ENCODE results near the gene PDE6D.

PDE6D gene

GRCh38 chr2:231780909-231781797 lies at the start of gene PDE6D:
PDE6D (minus strand) TSS chr2:231781282; CDS start chr2:231781114, 168 bp downstream.
- peak; percentile 100 for DNase-seq

GRCh38 chr2:231821908-231822307 lies 40.8 kb upstream of the PDE6D start:
- no peak for DNase-seq

- DNase-seq: no peak
Observed at GRCh38 chr2:231820786-231821303, 39.8 kb upstream of the PDE6D start.

- no peak for DNase-seq
Observed at GRCh38 chr2:231819447-231820042, 38.5 kb upstream of the PDE6D start.

- DNase-seq: no peak
Observed at GRCh38 chr2:231816327-231817026, 35.4 kb upstream of the PDE6D start.

- no peak for DNase-seq
Observed at GRCh38 chr2:231810905-231811304, 29.8 kb upstream of the PDE6D start.

GRCh38 chr2:231807020-231807419 lies 25.9 kb upstream of the PDE6D start:
- DNase-seq: no peak

GRCh38 chr2:231803501-231804138 lies 22.5 kb upstream of the PDE6D start:
- no peak for DNase-seq

GRCh38 chr2:231800493-231801091 lies 19.5 kb upstream of the PDE6D start:
- peak; percentile 29 for DNase-seq

GRCh38 chr2:231795525-231796327 lies 14.6 kb upstream of the PDE6D start:
- DNase-seq: no peak

- no peak for DNase-seq
Observed at GRCh38 chr2:231794383-231794782, 13.3 kb upstream of the PDE6D start.

- no peak for DNase-seq
Observed at GRCh38 chr2:231791107-231791506, 10.0 kb upstream of the PDE6D start.

- no peak for DNase-seq
Observed at GRCh38 chr2:231786917-231787292, 5.8 kb upstream of the PDE6D start.

GRCh38 chr2:231786177-231786916 lies 5.3 kb upstream of the PDE6D start, which contains the start of gene COPS7B:
COPS7B (plus strand) TSS chr2:231786445; CDS start chr2:231788571, 2,126 bp downstream.
- DNase-seq: peak; percentile 94

- no peak for DNase-seq
Observed at GRCh38 chr2:231785822-231786176, 4.7 kb upstream of the PDE6D start.

- DNase-seq: no peak
Observed at GRCh38 chr2:231785413-231785812, 4.3 kb upstream of the PDE6D start.

GRCh38 chr2:231781798-231782726 lies 980 bp upstream of the PDE6D start:
- no peak for DNase-seq

GRCh38 chr2:231780123-231780908 lies 766 bp downstream of the PDE6D start:
- DNase-seq: peak; percentile 39
